Endometrium (tissue), 2 donors: ENCODE measurements around the gene ADH6.
"Not testable (repeated sequence)": the region's sequence is repeated elsewhere in the genome, so short reads cannot be mapped to it uniquely, and the experiment has no call there.

Experiments
- FAIRE-seq: peaks from 2 replicates; lab custom pipeline; 2012; peaks lifted over from hg19 to GRCh38; lab: Jason Lieb, UNC
- donor health status: control.
- donor health status: control.

The ADH6 gene

GRCh38 chr4:99190336-99190735 is 28.7 kb downstream of the ADH6 start:
- no peak for FAIRE-seq

- not testable (repeated sequence) for FAIRE-seq
Measured at GRCh38 chr4:99189900-99190299, 29.1 kb downstream of the ADH6 start.

GRCh38 chr4:99186029-99186428 is 33.0 kb downstream of the ADH6 start:
- FAIRE-seq = no peak

GRCh38 chr4:99185581-99185980 is 33.5 kb downstream of the ADH6 start:
- FAIRE-seq = no peak

- no peak for FAIRE-seq
Measured at GRCh38 chr4:99180382-99181070, 38.5 kb downstream of the ADH6 start.

GRCh38 chr4:99179626-99180025 is 39.4 kb downstream of the ADH6 start:
- no peak for FAIRE-seq

- no peak for FAIRE-seq
Measured at GRCh38 chr4:99179178-99179577, 39.9 kb downstream of the ADH6 start.

- FAIRE-seq = no peak
Measured at GRCh38 chr4:99166544-99166943, 52.5 kb downstream of the ADH6 start.

- no peak for FAIRE-seq
Measured at GRCh38 chr4:99165978-99166377, 53.1 kb downstream of the ADH6 start.

- no peak for FAIRE-seq
Measured at GRCh38 chr4:99161373-99162099, 57.5 kb downstream of the ADH6 start.

GRCh38 chr4:99159699-99160098 is 59.3 kb downstream of the ADH6 start:
- no peak for FAIRE-seq

- no peak for FAIRE-seq
Measured at GRCh38 chr4:99157478-99157935, 61.5 kb downstream of the ADH6 start.

GRCh38 chr4:99156992-99157391 is 62.1 kb downstream of the ADH6 start:
- no peak for FAIRE-seq

GRCh38 chr4:99154658-99155342 is 64.2 kb downstream of the ADH6 start:
- FAIRE-seq = no peak
